ENCODE measurements around the gene TMEM176B.
"Not testable (repeated sequence)": the region's sequence is repeated elsewhere in the genome, so short reads cannot be mapped to it uniquely, and the experiment has no call there.

The TMEM176B gene

GRCh38 chr7:150820578-150821198 is 20.5 kb upstream of the TMEM176B start:
- no peak for DNase-seq

GRCh38 chr7:150820148-150820547 is 20.0 kb upstream of the TMEM176B start:
- no peak for DNase-seq

GRCh38 chr7:150818971-150819370 is 18.8 kb upstream of the TMEM176B start:
- no peak for DNase-seq

- DNase-seq = no peak
These were observed 14.3 kb upstream of the TMEM176B start for GRCh38 chr7:150814328-150815001.

- not testable (repeated sequence) for DNase-seq
These were observed 7.7 kb upstream of the TMEM176B start for GRCh38 chr7:150807616-150808438.

- DNase-seq = no peak
These were observed 6.7 kb upstream of the TMEM176B start for GRCh38 chr7:150806863-150807262.

- no peak for DNase-seq
These were observed 6.3 kb upstream of the TMEM176B start for GRCh38 chr7:150806454-150806853.

GRCh38 chr7:150805864-150806263 is 5.7 kb upstream of the TMEM176B start:
- DNase-seq = no peak

GRCh38 chr7:150804802-150805201 is 4.6 kb upstream of the TMEM176B start:
- DNase-seq = no peak

GRCh38 chr7:150803161-150803860 is 3.1 kb upstream of the TMEM176B start:
- DNase-seq = no peak

- DNase-seq = no peak
These were observed 2.0 kb upstream of the TMEM176B start for GRCh38 chr7:150801946-150802771.

- no peak for DNase-seq
These were observed 1.2 kb upstream of the TMEM176B start for GRCh38 chr7:150801242-150801945.

- no peak for DNase-seq
These were observed 547 bp upstream of the TMEM176B start, which contains the start of gene TMEM176A for GRCh38 chr7:150800581-150801241. TSS of gene TMEM176A (plus strand) at chr7:150800769. CDS start at chr7:150801551, 782 bp downstream.

- DNase-seq = no peak
These were observed 1.0 kb downstream of the TMEM176B start for GRCh38 chr7:150799156-150799555.

GRCh38 chr7:150797661-150798060 is 2.5 kb downstream of the TMEM176B start:
- DNase-seq = no peak

GRCh38 chr7:150793569-150794238 is 6.5 kb downstream of the TMEM176B start:
- DNase-seq = no peak

- no peak for DNase-seq
These were observed 8.3 kb downstream of the TMEM176B start for GRCh38 chr7:150791746-150792452.

- DNase-seq = no peak
These were observed 8.9 kb downstream of the TMEM176B start for GRCh38 chr7:150791304-150791703.

GRCh38 chr7:150790416-150791075 is 9.6 kb downstream of the TMEM176B start:
- no peak for DNase-seq
